CD8-positive, alpha-beta memory T cell (primary cell): ENCODE measurements around the gene ZRANB1. TPM values are rescaled to one million over a fixed set of nuclear protein-coding genes. Genes with fewer than 3 reads are reported as not detected.
A peak's percentile ranks its signal among the peaks of the same experiment; 100 is the strongest.
"Not testable (repeated sequence)": the region's sequence is repeated elsewhere in the genome, so short reads cannot be mapped to it uniquely, and the experiment has no call there.

Experiments
- CTCF ChIA-PET: fragments of 350-600 bp; sonication (Branson Sonifier 250); formaldehyde crosslinking; loops from one replicate; lab custom pipeline; 2021; ENCODE audit warnings: antibody characterized with exemption; lab: Charles Lee
- POLR2A ChIA-PET: fragments of 350-600 bp; sonication (Branson Sonifier 250); formaldehyde crosslinking; loops from one replicate; lab custom pipeline; 2021; ENCODE audit warnings: antibody characterized with exemption; lab: Charles Lee
- DNase-seq, 5 donors: peaks; one replicate each; pipeline versions ENCODE4 v3.0.0 to v3.0.0-alpha.2; 2020 to 2022; ENCODE audit warnings: mixed read lengths in 1 of 5
- H3K27ac ChIP-seq: one replicate; pipeline ENCODE4 v1.7.0; 2013; ENCODE audit warnings: low read depth, mild to moderate bottlenecking, low read length, moderate library complexity
- H3K27me3 ChIP-seq: 2 replicates; pipeline ENCODE4 v1.7.0; 2013; ENCODE audit warnings: low read length, mild to moderate bottlenecking; ENCODE audit not compliant: insufficient read depth, poor library complexity, severe bottlenecking
- H3K36me3 ChIP-seq: 2 replicates; pipeline ENCODE4 v1.7.0; 2013; ENCODE audit warnings: mild to moderate bottlenecking, low read length, moderate library complexity; ENCODE audit not compliant: insufficient read depth
- H3K4me1 ChIP-seq: 2 replicates; pipeline ENCODE4 v1.7.0; 2013; ENCODE audit warnings: mild to moderate bottlenecking, low read length, moderate library complexity; ENCODE audit not compliant: insufficient read depth
- H3K4me3 ChIP-seq: 2 replicates; pipeline ENCODE4 v1.7.0; 2013; ENCODE audit warnings: mild to moderate bottlenecking, low read length
- H3K9me3 ChIP-seq: 2 replicates; pipeline ENCODE4 v1.7.0; 2013; ENCODE audit warnings: mild to moderate bottlenecking, low read length
- H3K27ac Mint-ChIP-seq, 8 donors: one replicate each; pipeline ENCODE4 v1.8.0; 2020 to 2021; ENCODE audit warnings: mixed read lengths in 8 of 8, mild to moderate bottlenecking in 6 of 8, inconsistent platforms in 3 of 8, moderate library complexity in 3 of 8
- H3K27me3 Mint-ChIP-seq, 2 donors: one replicate each; pipeline ENCODE4 v1.8.0; 2020 to 2021; ENCODE audit warnings: mixed read lengths in 2 of 2, mild to moderate bottlenecking in 1 of 2, moderate library complexity in 1 of 2
- H3K36me3 Mint-ChIP-seq, 3 donors: one replicate each; pipeline ENCODE4 v1.8.0; 2020 to 2021; ENCODE audit warnings: mixed read lengths in 3 of 3, inconsistent platforms in 1 of 3, mild to moderate bottlenecking in 1 of 3
- H3K4me1 Mint-ChIP-seq, 3 donors: one replicate each; pipeline ENCODE4 v1.8.0; 2020 to 2021; ENCODE audit warnings: mixed read lengths in 3 of 3, inconsistent platforms in 1 of 3, mild to moderate bottlenecking in 1 of 3
- H3K4me3 Mint-ChIP-seq, 7 donors: one replicate each; pipeline ENCODE4 v1.8.0; 2020 to 2021; ENCODE audit warnings: mixed read lengths in 7 of 7, mild to moderate bottlenecking in 6 of 7, moderate library complexity in 4 of 7, inconsistent platforms in 2 of 7
- H3K9me3 Mint-ChIP-seq, 5 donors: one replicate each; pipeline ENCODE4 v1.8.0; 2020 to 2022; ENCODE audit warnings: mixed read lengths in 5 of 5, mild to moderate bottlenecking in 3 of 5, moderate library complexity in 2 of 5, inconsistent platforms in 1 of 5
- polyA plus RNA-seq: library from polyadenylated mRNA; unstranded; fragments of 300-500 nt; fragmentation: Illumina TruSeq; gene quantifications from one replicate; pipeline ENCODE4 v1.2.3, GENCODE V29; 2021
- total RNA-seq, 2 experiments: library from RNA; stranded (reverse); gene quantifications; one replicate each; pipeline ENCODE4 v1.2.3, GENCODE V29; 2021

Gene ZRANB1
- total and polyA plus RNA-seq, 3 experiments from 2014 or later, result 11.8 to 16.9 (median 16.7) TPM

- H3K27ac Mint-ChIP-seq, result no peak overlapping the region
- Histone ChIP-seq H3K36me3 (no peaks in the 10 kb centered on the region), H3K4me1 (no peaks in the 10 kb centered on the region), H3K4me3 (no peak overlapping the region), H3K9me3 (no peaks in the 10 kb centered on the region), H3K27ac (no peak overlapping the region), H3K27me3 (no peaks in the 10 kb centered on the region)
- no peak for DNase-seq
- no peaks in the 10 kb centered on the region for H3K36me3 Mint-ChIP-seq
- ChIA-PET POLR2A (no interaction called here), CTCF (no interaction called here)
- peaks cover 17 to 23% of the 10 kb centered on the region in 2 donors for H3K27me3 Mint-ChIP-seq
- peaks cover 0 to 2% (median 0%) of the 10 kb centered on the region in 5 donors for H3K9me3 Mint-ChIP-seq
- no peaks in the 10 kb centered on the region for H3K4me1 Mint-ChIP-seq
- no peak overlapping the region for H3K4me3 Mint-ChIP-seq
Measured at GRCh38 chr10:124904796-124905195, 37.1 kb upstream of the ZRANB1 start.

DNA sequence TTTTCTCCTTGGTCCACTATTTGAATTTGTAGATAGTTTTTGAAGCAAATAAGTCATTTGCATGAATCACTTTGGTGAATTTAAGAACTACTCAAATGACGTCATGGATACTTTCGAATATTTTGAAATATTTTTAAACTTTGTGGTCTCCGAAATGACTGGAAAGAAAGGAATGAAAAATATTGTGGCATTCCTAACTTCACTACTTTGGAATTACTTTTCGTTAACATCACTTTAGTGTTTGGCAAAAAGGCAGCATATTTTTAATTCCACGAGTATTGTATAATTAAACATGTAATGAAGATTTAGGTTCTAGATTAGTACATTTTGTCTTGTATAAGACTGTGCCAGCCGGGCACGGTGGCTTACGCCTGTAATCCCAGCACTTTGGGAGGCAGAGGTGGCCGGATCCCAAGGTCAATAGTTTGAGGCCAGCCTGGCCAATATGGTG is 35.3 kb upstream of the ZRANB1 start:
- DNase-seq, result no peak
- no peak overlapping the region for H3K27ac Mint-ChIP-seq
- Histone ChIP-seq H3K36me3 (no peaks in the 10 kb centered on the region), H3K9me3 (no peaks in the 10 kb centered on the region), H3K27me3 (no peaks in the 10 kb centered on the region), H3K27ac (no peak overlapping the region), H3K4me3 (no peak overlapping the region), H3K4me1 (no peaks in the 10 kb centered on the region)
- H3K27me3 Mint-ChIP-seq, result peaks cover 11 to 25% of the 10 kb centered on the region in 2 donors
- peaks cover 0 to 2% (median 0%) of the 10 kb centered on the region in 5 donors for H3K9me3 Mint-ChIP-seq
- ChIA-PET CTCF (no interaction called here), POLR2A (no interaction called here)
- no peaks in the 10 kb centered on the region for H3K36me3 Mint-ChIP-seq
- H3K4me1 Mint-ChIP-seq, result no peaks in the 10 kb centered on the region
- H3K4me3 Mint-ChIP-seq, result no peak overlapping the region

DNA sequence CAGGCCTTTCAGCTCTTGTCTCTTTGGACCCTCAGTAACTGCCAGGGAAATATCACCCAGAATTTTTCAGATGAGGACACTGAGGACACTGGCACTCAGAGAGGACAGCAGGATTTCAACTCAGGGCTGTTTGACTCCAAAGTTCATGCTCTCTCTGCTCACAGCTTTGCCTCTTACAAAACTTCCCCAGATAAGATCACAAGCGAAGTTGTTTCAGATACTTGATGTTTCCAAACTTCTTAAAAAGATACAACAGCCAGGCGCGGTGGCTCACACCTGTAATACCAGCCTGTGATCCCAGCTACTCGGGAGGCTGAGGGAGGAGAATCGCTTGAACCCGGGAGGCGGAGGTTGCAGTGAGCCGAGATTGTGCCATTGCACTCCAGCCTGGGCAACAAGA is 32.4 kb upstream of the ZRANB1 start:
- no peak for DNase-seq
- no peaks in the 10 kb centered on the region for H3K36me3 ChIP-seq
- no peaks in the 10 kb centered on the region for H3K4me1 Mint-ChIP-seq
- no peak overlapping the region for H3K4me3 Mint-ChIP-seq
- CTCF ChIA-PET, result no interaction called here
- H3K4me3 ChIP-seq, result no peak overlapping the region
- H3K4me1 ChIP-seq, result no peaks in the 10 kb centered on the region
- POLR2A ChIA-PET, result no interaction called here
- H3K9me3 ChIP-seq, result no peaks in the 10 kb centered on the region
- peaks cover 0 to 2% (median 0%) of the 10 kb centered on the region in 5 donors for H3K9me3 Mint-ChIP-seq
- H3K36me3 Mint-ChIP-seq, result no peaks in the 10 kb centered on the region
- H3K27me3 Mint-ChIP-seq, result peaks cover 10% of the 10 kb centered on the region in 2 donors
- H3K27ac ChIP-seq, result no peak overlapping the region
- peak overlapping the region in 1 of 8 donors; percentile 52 for H3K27ac Mint-ChIP-seq
- H3K27me3 ChIP-seq, result no peaks in the 10 kb centered on the region

DNA sequence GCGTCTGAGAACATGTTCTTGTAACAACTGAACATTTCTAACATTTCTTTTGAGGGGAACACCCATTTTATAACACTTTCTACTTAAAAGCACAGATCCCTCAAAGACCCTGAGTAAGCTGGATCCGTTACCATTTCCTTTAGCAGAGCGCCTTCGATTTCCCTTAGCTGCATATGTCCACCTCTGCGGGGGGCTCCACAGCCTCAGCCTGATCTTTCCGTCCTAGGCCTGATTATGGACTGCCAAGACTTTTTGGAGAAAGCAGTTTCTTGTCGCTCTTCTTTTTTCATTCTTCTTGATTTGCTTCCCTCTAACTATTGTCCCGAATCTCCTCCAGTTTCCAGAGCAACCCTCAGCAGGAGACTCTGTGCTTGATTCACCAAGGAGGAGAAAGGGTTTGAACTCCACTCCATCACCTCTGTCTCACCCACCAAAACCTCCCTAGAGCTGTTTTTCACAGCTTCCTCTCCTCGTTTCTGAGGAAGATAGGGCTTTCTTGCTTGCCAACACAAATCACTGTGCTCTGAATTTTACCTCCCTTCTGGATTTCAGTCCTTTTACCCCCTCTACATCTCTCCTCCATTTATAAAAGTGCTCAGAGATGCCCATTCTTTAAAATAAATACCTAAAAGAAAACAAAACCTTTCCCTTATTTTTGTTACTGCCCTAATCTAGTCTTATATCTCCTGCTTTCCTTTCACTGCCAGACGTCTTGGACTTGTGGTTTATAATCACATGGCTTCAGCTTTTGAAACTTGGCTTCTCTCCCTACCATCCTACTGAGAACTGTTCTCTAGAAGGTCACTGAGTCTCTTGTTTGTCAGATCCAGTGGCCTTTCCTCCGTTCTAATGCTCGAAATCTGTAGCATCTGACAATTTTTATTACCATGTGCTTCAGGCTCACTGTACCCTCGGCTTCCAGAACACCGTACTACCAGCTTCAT is 30.5 kb upstream of the ZRANB1 start:
- Histone ChIP-seq H3K9me3 (no peaks in the 10 kb centered on the region), H3K27me3 (no peaks in the 10 kb centered on the region), H3K36me3 (no peaks in the 10 kb centered on the region), H3K4me3 (no peak overlapping the region), H3K4me1 (peaks cover 7% of the 10 kb centered on the region), H3K27ac (no peak overlapping the region)
- ChIA-PET CTCF (interaction anchor here (0.6 kb wide), 1 partner anchor 16 kb away, joined by 3 read pairs; no protein-coding TSS in a partner anchor), POLR2A (no interaction called here)
- Mint-ChIP-seq H3K9me3 (peaks cover 0 to 2% (median 0%) of the 10 kb centered on the region in 5 donors), H3K27me3 (peaks cover 9 to 10% of the 10 kb centered on the region in 2 donors), H3K4me1 (peaks cover 7 to 15% (median 10%) of the 10 kb centered on the region in 3 donors), H3K27ac (no peak overlapping the region), H3K36me3 (peaks cover 0 to 4% (median 0%) of the 10 kb centered on the region in 3 donors), H3K4me3 (no peak overlapping the region)
- no peak for DNase-seq

DNA sequence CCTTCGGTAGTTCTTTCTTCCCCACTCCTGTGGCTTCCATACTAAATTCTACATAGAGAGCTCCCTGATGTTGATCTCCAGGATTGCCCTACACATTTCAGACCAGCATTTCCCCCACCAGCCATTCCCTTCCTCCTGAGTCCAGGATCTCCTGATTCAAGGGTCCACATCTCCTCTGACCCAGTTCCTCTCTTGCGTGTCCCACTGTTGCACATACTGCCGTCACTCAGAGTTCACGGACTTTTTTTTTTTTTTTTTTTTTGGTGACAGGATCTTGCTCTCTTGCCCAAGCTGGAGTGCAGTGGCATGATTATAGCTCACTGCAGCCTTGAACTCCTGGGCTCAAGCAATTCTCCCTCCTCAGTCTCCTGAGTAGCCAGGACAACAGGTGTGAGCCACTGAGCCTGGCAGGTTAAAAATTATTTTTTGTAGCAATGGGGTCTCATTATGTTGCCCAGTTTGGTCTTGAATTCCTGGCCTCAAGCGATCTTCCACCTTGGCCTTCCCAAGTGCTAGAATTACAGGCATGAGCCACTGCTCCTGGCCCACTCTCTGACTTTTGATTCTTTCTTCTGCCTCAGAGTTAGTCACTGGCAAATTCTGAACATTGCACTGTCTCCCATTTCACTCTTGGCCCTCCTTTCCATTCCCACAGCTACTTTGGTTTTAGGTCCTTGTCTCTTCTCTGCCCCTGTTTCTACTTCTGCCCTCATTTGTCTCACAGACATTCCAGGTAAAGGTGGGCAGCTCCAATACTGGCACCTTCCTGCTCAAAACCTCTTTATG is 29.6 kb upstream of the ZRANB1 start:
- Histone ChIP-seq H3K27me3 (no peaks in the 10 kb centered on the region), H3K4me1 (peaks cover 7% of the 10 kb centered on the region), H3K4me3 (no peak overlapping the region), H3K27ac (no peak overlapping the region), H3K9me3 (no peaks in the 10 kb centered on the region), H3K36me3 (no peaks in the 10 kb centered on the region)
- H3K27me3 Mint-ChIP-seq, result peaks cover 8 to 10% of the 10 kb centered on the region in 2 donors
- no peak overlapping the region for H3K4me3 Mint-ChIP-seq
- CTCF ChIA-PET, result no interaction called here
- no peak for DNase-seq
- H3K9me3 Mint-ChIP-seq, result peaks cover 0 to 2% (median 0%) of the 10 kb centered on the region in 5 donors
- POLR2A ChIA-PET, result no interaction called here
- H3K27ac Mint-ChIP-seq, result peak overlapping the region in 1 of 8 donors; percentile 9
- H3K4me1 Mint-ChIP-seq, result peaks cover 7 to 15% (median 10%) of the 10 kb centered on the region in 3 donors
- peaks cover 0 to 4% (median 0%) of the 10 kb centered on the region in 3 donors for H3K36me3 Mint-ChIP-seq

DNA sequence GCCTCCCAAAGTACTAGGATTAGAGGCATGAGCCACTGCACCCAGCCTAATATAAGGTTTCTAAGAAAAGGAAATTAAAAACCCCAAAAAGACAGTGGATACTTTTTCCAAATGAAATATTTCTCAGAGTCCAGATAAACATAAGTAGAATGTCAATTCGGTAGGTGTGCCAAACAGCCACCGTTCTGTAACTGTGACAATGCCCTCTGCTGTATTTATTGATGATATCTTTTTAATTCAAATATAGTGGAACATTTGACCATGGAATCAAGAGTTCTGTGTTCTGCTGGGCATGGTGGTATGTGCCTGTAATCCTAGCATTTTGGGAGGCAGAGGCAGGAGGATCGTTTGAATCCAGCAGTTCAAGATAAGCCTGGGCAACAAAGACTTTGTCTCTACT is 28.8 kb upstream of the ZRANB1 start:
- Histone ChIP-seq H3K4me1 (peaks cover 8% of the 10 kb centered on the region), H3K36me3 (no peaks in the 10 kb centered on the region), H3K27ac (no peak overlapping the region), H3K4me3 (no peak overlapping the region), H3K27me3 (no peaks in the 10 kb centered on the region), H3K9me3 (no peaks in the 10 kb centered on the region)
- H3K36me3 Mint-ChIP-seq, result peaks cover 0 to 10% (median 0%) of the 10 kb centered on the region in 3 donors
- peak overlapping the region in 1 of 7 donors; percentile 69 for H3K4me3 Mint-ChIP-seq
- CTCF ChIA-PET, result no interaction called here
- H3K4me1 Mint-ChIP-seq, result peaks cover 12 to 21% (median 18%) of the 10 kb centered on the region in 3 donors
- POLR2A ChIA-PET, result no interaction called here
- DNase-seq, result no peak
- no peaks in the 10 kb centered on the region for H3K9me3 Mint-ChIP-seq
- peak overlapping the region in 1 of 8 donors; percentile 27 for H3K27ac Mint-ChIP-seq
- H3K27me3 Mint-ChIP-seq, result peaks cover 5 to 10% of the 10 kb centered on the region in 2 donors

- H3K36me3 Mint-ChIP-seq, result peaks cover 0 to 10% (median 0%) of the 10 kb centered on the region in 3 donors
- H3K9me3 Mint-ChIP-seq, DNase-seq, POLR2A ChIA-PET, H3K27me3 Mint-ChIP-seq, H3K36me3 ChIP-seq, H3K9me3 ChIP-seq, H3K27me3 ChIP-seq, H3K4me3 ChIP-seq, H3K4me3 Mint-ChIP-seq, CTCF ChIA-PET, H3K27ac Mint-ChIP-seq, H3K27ac ChIP-seq: not testable (repeated sequence)
- H3K4me1 ChIP-seq, result peaks cover 18% of the 10 kb centered on the region
- peaks cover 20 to 34% (median 28%) of the 10 kb centered on the region in 3 donors for H3K4me1 Mint-ChIP-seq
Measured at GRCh38 chr10:124914398-124914797, 27.5 kb upstream of the ZRANB1 start.
